Measurements from ENCODE around the gene KRTAP11-1.
A peak's percentile ranks its signal among the peaks of the same experiment; 100 is the strongest.

KRTAP11-1 gene

DNA sequence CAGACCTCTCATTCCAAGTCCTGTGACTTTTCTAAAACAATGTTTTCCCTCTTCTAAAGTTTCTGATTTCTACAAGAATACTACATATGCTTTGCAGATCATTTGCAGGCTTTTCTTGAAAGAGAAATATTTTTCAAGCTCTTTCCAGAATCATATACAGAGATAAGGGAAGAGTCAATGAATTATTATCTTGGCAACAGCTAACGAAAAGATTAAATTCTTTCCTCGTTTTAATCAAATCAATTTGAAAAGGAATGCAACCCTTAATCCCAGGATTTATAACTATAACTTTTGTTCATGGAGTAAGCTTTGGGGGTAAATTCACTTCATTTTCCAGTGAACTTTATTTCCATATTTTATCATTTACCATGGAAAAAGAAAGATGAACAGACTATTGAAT lies 6.9 kb downstream of the KRTAP11-1 start:
- Histone ChIP-seq H3K27me3 (ENCODE audit: insufficient read depth, insufficient read length) (no peaks in the 10 kb centered on the region), H3K9ac (ENCODE audit: insufficient read length, low read depth) (no peak overlapping the region), H3K4me3 (ENCODE audit: insufficient read length, low read depth) (no peak overlapping the region), H3K4me1 (ENCODE audit: insufficient read depth, insufficient read length) (no peaks in the 10 kb centered on the region), H3K36me3 (ENCODE audit: insufficient read depth, insufficient read length, low read length) (no peaks in the 10 kb centered on the region), H3K9me3 (ENCODE audit: insufficient read depth, low read length) (no peaks in the 10 kb centered on the region)
- TF ChIP-seq ZNF274 (IDR thresholded peaks at IDR 0.05; ENCODE audit: low read depth, low read length) (no peak), SUZ12 (IDR thresholded peaks at IDR 0.05; ENCODE audit: extremely low read depth, insufficient read depth, insufficient read length) (no peak), YY1 (IDR thresholded peaks at IDR 0.05; ENCODE audit: insufficient read depth, insufficient read length) (no peak)
- no peak for DNase-seq (ENCODE audit: low read depth, low spot score)

GRCh38 chr21:30847627-30848500 lies 33.5 kb downstream of the KRTAP11-1 start:
- Histone ChIP-seq H3K27me3 (ENCODE audit: insufficient read depth, insufficient read length) (no peaks in the 10 kb centered on the region), H3K9ac (ENCODE audit: insufficient read length, low read depth) (no peak overlapping the region)
- DNase-seq (ENCODE audit: low read depth, low spot score), result no peak

DNA sequence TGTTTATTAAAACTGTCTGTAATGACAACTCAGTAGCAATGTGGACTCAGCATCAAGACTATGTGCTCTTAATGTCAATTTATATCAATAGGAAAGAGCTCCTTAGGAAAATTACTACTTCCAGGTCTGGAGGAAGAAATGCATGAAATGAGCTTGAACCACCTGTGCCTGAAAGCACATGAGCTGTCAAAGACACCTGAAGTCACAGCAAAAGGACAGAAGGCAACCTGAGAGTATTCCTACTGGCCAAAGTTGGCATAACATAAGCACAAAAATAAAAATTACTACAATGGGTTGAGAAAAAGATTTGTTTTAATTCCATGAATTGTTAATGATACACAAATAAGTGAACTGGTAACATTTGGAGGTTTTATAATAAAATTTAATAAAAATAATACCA lies 38.4 kb downstream of the KRTAP11-1 start:
- H3K4me3 ChIP-seq (ENCODE audit: insufficient read length, low read depth), result no peak overlapping the region
- H3K36me3 ChIP-seq (ENCODE audit: insufficient read depth, insufficient read length, low read length), result no peaks in the 10 kb centered on the region
- DNase-seq (ENCODE audit: low read depth, low spot score), result no peak
- no peaks in the 10 kb centered on the region for H3K27me3 ChIP-seq (ENCODE audit: insufficient read depth, insufficient read length)
- H3K9ac ChIP-seq (ENCODE audit: insufficient read length, low read depth), result no peak overlapping the region
- TF ChIP-seq SUZ12 (IDR thresholded peaks at IDR 0.05; ENCODE audit: extremely low read depth, insufficient read depth, insufficient read length) (no peak), YY1 (IDR thresholded peaks at IDR 0.05; ENCODE audit: insufficient read depth, insufficient read length) (no peak), ZNF274 (IDR thresholded peaks at IDR 0.05; ENCODE audit: low read depth, low read length) (no peak)
- H3K4me1 ChIP-seq (ENCODE audit: insufficient read depth, insufficient read length), result no peaks in the 10 kb centered on the region
- no peaks in the 10 kb centered on the region for H3K9me3 ChIP-seq (ENCODE audit: insufficient read depth, low read length)

More at GRCh38 chr21:30847627-30848500, 33.5 kb downstream of the KRTAP11-1 start:
- H3K9me3 ChIP-seq (ENCODE audit: insufficient read depth, low read length), result no peaks in the 10 kb centered on the region
- H3K4me3 ChIP-seq (ENCODE audit: insufficient read length, low read depth), result no peak overlapping the region
- H3K36me3 ChIP-seq (ENCODE audit: insufficient read depth, insufficient read length, low read length), result no peaks in the 10 kb centered on the region
- H3K4me1 ChIP-seq (ENCODE audit: insufficient read depth, insufficient read length), result no peaks in the 10 kb centered on the region
- no peak for TF ChIP-seq ZNF274 (IDR thresholded peaks at IDR 0.05; ENCODE audit: low read depth, low read length)

GRCh38 chr21:30839304-30839703 lies 42.1 kb downstream of the KRTAP11-1 start:
- TF ChIP-seq YY1 (IDR thresholded peaks at IDR 0.05; ENCODE audit: insufficient read depth, insufficient read length) (no peak), SUZ12 (IDR thresholded peaks at IDR 0.05; ENCODE audit: extremely low read depth, insufficient read depth, insufficient read length) (no peak)
- H3K9ac ChIP-seq (ENCODE audit: insufficient read length, low read depth), result no peak overlapping the region
- DNase-seq (ENCODE audit: low read depth, low spot score), result peak; percentile 66
- no peaks in the 10 kb centered on the region for H3K4me1 ChIP-seq (ENCODE audit: insufficient read depth, insufficient read length)
- H3K36me3 ChIP-seq (ENCODE audit: insufficient read depth, insufficient read length, low read length), result no peaks in the 10 kb centered on the region
- no peaks in the 10 kb centered on the region for H3K27me3 ChIP-seq (ENCODE audit: insufficient read depth, insufficient read length)
- H3K4me3 ChIP-seq (ENCODE audit: insufficient read length, low read depth), result no peak overlapping the region
- no peaks in the 10 kb centered on the region for H3K9me3 ChIP-seq (ENCODE audit: insufficient read depth, low read length)

GRCh38 chr21:30838536-30838935 lies 42.8 kb downstream of the KRTAP11-1 start:
- Histone ChIP-seq H3K9ac (ENCODE audit: insufficient read length, low read depth) (no peak overlapping the region), H3K4me1 (ENCODE audit: insufficient read depth, insufficient read length) (no peaks in the 10 kb centered on the region), H3K4me3 (ENCODE audit: insufficient read length, low read depth) (no peak overlapping the region), H3K36me3 (ENCODE audit: insufficient read depth, insufficient read length, low read length) (no peaks in the 10 kb centered on the region), H3K27me3 (ENCODE audit: insufficient read depth, insufficient read length) (no peaks in the 10 kb centered on the region), H3K9me3 (ENCODE audit: insufficient read depth, low read length) (no peaks in the 10 kb centered on the region)
- no peak for DNase-seq (ENCODE audit: low read depth, low spot score)
- no peak for TF ChIP-seq ZNF274 (IDR thresholded peaks at IDR 0.05; ENCODE audit: low read depth, low read length)

DNA sequence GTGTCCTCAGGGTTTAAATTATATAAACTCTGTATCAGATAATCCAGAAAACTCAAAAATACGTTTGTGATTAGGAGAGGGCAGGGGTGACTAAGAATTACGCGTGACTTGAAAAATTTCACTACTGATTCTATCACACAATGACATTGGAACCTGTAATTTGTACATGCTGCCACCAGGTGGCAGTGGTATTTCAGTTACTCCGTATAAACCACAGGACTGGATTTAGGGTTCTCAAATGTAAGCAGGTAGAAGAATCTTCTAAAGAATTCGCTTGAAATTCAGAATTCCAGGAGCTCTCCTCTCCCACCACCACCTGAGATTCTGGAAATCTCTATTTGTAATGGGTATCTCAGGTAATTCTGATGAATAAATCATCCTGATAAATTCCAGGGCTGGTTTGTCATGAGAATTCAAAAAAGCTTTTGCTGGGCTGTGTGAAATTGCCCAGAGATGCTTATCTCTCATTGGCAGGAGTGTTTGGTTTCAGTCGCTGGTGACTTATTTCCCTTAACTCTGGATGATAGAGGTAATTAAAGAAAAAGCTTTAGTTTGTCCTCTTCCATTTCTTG lies 50.1 kb downstream of the KRTAP11-1 start:
- TF ChIP-seq SUZ12 (IDR thresholded peaks at IDR 0.05; ENCODE audit: extremely low read depth, insufficient read depth, insufficient read length), result no peak
- TF ChIP-seq YY1 (IDR thresholded peaks at IDR 0.05; ENCODE audit: insufficient read depth, insufficient read length), result no peak
- peak; percentile 46 for DNase-seq (ENCODE audit: low read depth, low spot score)
- no peaks in the 10 kb centered on the region for H3K36me3 ChIP-seq (ENCODE audit: insufficient read depth, insufficient read length, low read length)
- H3K4me3 ChIP-seq (ENCODE audit: insufficient read length, low read depth), result no peak overlapping the region
- peaks cover 22% of the 10 kb centered on the region for H3K9me3 ChIP-seq (ENCODE audit: insufficient read depth, low read length)
- H3K27me3 ChIP-seq (ENCODE audit: insufficient read depth, insufficient read length), result no peaks in the 10 kb centered on the region
- H3K9ac ChIP-seq (ENCODE audit: insufficient read length, low read depth), result no peak overlapping the region
- no peaks in the 10 kb centered on the region for H3K4me1 ChIP-seq (ENCODE audit: insufficient read depth, insufficient read length)

All from NT2/D1 (cell line).